ENCODE results near the gene GPR37L1. TPM values are rescaled to one million over a fixed set of nuclear protein-coding genes. Genes with fewer than 3 reads are reported as not detected.

Gene GPR37L1
- total and polyA plus RNA-seq, 2 of the 8 experiments (the other 6 are each of a cell fraction or from before 2014, with no cell fraction given): 0.13 to 0.23 TPM

DNA sequence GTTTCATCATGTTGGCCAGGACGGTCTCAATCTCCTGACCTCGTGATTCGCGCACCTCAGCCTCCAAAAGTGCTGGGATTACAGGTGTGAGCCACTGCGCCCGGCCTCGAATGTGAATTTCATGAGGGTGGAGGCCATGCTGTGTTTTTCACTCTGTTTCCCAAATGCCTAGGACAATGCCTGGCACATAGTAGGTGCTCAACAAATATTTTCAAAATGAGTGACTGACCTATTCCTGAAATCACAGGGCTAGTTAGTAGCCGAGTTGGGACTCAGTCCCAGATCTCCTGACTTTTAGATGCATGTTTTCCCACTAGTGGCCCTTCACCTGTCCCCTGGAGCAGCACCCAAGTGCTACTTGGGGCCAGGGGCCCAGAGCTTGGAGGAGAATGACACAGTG lies 6.4 kb upstream of the GPR37L1 start:
- 93% methylated on average over 8 of the region's 8 CpGs; no CpG with 5 or more reads in 1 of the 2 experiments for WGBS, 2 experiments (ENCODE audit: extremely low coverage in 1 of 2, insufficient coverage in 1 of 2, insufficient read length in 1 of 2, insufficient replicate concordance in 2 of 2, low coverage in 1 of 2, low lambda C conversion rate in 2 of 2, missing lambda C conversion rate in 1 of 2)
- TF ChIP-seq KDM5A (IDR thresholded peaks at IDR 0.05; ENCODE audit: low read length) (no peak), SIX5 (IDR thresholded peaks at IDR 0.05; ENCODE audit: low read depth, low read length) (no peak), SP1 (IDR thresholded peaks at IDR 0.05; ENCODE audit: low read depth, low read length) (no peak), EGR1 (IDR thresholded peaks at IDR 0.05; ENCODE audit: borderline replicate concordance, low read depth, low read length) (no peak)

More for the DNA sequence above, 6.4 kb upstream of the GPR37L1 start:
- no peaks in the 10 kb centered on the region for H3K9me3 ChIP-seq (ENCODE audit: insufficient read depth in 2 of 2, low read depth in 1 of 2, low read length in 1 of 2)
- H2BK12ac ChIP-seq (ENCODE audit: low read depth, low read length): no peak overlapping the region
- H3K23ac ChIP-seq (ENCODE audit: insufficient read length): no peak overlapping the region
- no peak overlapping the region for H2BK120ac ChIP-seq (replicated peaks; ENCODE audit: low read depth, low read length)
- H3K79me1 ChIP-seq (ENCODE audit: low read depth, low read length): no peaks in the 10 kb centered on the region
- no peak overlapping the region; the same call in 1 of the 2 replicates for H2BK15ac ChIP-seq (ENCODE audit: low read length)
- no peak for FAIRE-seq
- H2AK5ac ChIP-seq (ENCODE audit: low read depth, low read length): peak overlapping the region; percentile 13; the same call in 1 of the 2 replicates
- H3K4ac ChIP-seq (replicated peaks; ENCODE audit: insufficient read length, low read depth, low read length): no peak overlapping the region
- H2AFZ ChIP-seq (ENCODE audit: low read length): no peak overlapping the region
- H3K14ac ChIP-seq (ENCODE audit: insufficient read length): no peak overlapping the region
- POLR2A ChIA-PET (ENCODE audit: partially characterized antibody): interaction anchor here (1.0 to 6.3 kb wide), 3 partner anchors 10 to 117 kb away, joined by 3 to 45 read pairs (median 3); partner anchors contain the start of gene ELF3
- H3K27ac ChIP-seq (ENCODE audit: low read depth, low read length): no peak overlapping the region
- no peaks in the 10 kb centered on the region for H4K20me1 ChIP-seq (replicated peaks in 1 of 2; ENCODE audit: control insufficient read depth in 1 of 2, insufficient read depth in 2 of 2, low read length in 2 of 2)
- CTCF ChIA-PET (ENCODE audit: partially characterized antibody): interaction anchor here (0.8 to 29.2 kb wide), 3 partner anchors 8 to 111 kb away, joined by 3 to 1014 read pairs (median 3); partner anchors contain the start of gene ELF3
- H3K27me3 ChIP-seq (replicated peaks in 1 of 4; ENCODE audit: control insufficient read depth in 3 of 4, extremely low read depth in 1 of 4, insufficient read depth in 3 of 4, low read length in 3 of 4): no peaks in the 10 kb centered on the region
- H3K56ac ChIP-seq (replicated peaks; ENCODE audit: insufficient read length, low read depth, low read length): no peak overlapping the region
- H4K5ac ChIP-seq (ENCODE audit: insufficient read length, low read depth, low read length): no peak overlapping the region
- H3K4me3 ChIP-seq (ENCODE audit: extremely low read depth in 1 of 4, insufficient read depth in 2 of 4, low read depth in 3 of 4, low read length in 4 of 4): no peak overlapping the region
- no peak for DNase-seq (ENCODE audit: low read depth in 1 of 2, low spot score in 2 of 2)
- H3K36me3 ChIP-seq (ENCODE audit: control insufficient read depth in 2 of 4, insufficient read depth in 4 of 4, low read length in 3 of 4): no peaks in the 10 kb centered on the region
- H3K9ac ChIP-seq (replicated peaks in 1 of 4; ENCODE audit: extremely low read depth in 1 of 4, low read depth in 3 of 4, low read length in 3 of 4): no peak overlapping the region
- no peak overlapping the region for H2BK20ac ChIP-seq (ENCODE audit: low read length)
- H2BK5ac ChIP-seq (ENCODE audit: low read depth, low read length): no peak overlapping the region
- no peaks in the 10 kb centered on the region; the same call in 1 of the 2 replicates for H3K23me2 ChIP-seq (ENCODE audit: low read depth, low read length)
- no peak overlapping the region for H3K18ac ChIP-seq (ENCODE audit: extremely low read depth, low read length)
- H4K91ac ChIP-seq (replicated peaks; ENCODE audit: insufficient read length, low read length): no peak overlapping the region
- no peak overlapping the region for H4K8ac ChIP-seq (ENCODE audit: extremely low read depth, insufficient read depth, low read length)
- H3K4me2 ChIP-seq (ENCODE audit: insufficient read depth in 1 of 2, low read depth in 2 of 2, low read length in 2 of 2): no peak overlapping the region
- no peaks in the 10 kb centered on the region for H3K79me2 ChIP-seq (ENCODE audit: control insufficient read depth in 1 of 2, insufficient read depth in 2 of 2, low read length in 2 of 2)
- peaks cover 0 to 5% (median 2%) of the 10 kb centered on the region in 4 experiments; a peak in 6 of 7 replicates for H3K4me1 ChIP-seq (replicated peaks in 1 of 4; ENCODE audit: control insufficient read depth in 3 of 4, insufficient read depth in 4 of 4, low read length in 3 of 4)
